H1 (cell line): ENCODE data around the gene POLR2F. TPM values are rescaled to one million over a fixed set of nuclear protein-coding genes. Genes with fewer than 3 reads are reported as not detected.
A peak's percentile ranks its signal among the peaks of the same experiment; 100 is the strongest.

ENCODE experiments used
- CTCF ChIA-PET: fragments of 300-600 bp; sonication (Branson Sonifier 250); formaldehyde crosslinking; loops from one replicate; lab custom pipeline; 2021; ENCODE audit not compliant: partially characterized antibody; lab: Charles Lee
- POLR2A ChIA-PET: fragments of 300-600 bp; sonication (Branson Sonifier 250); formaldehyde crosslinking; loops from one replicate; lab custom pipeline; 2021; ENCODE audit warnings: inconsistent platforms; ENCODE audit not compliant: partially characterized antibody; lab: Charles Lee
- DNase-seq, 2 experiments: peaks; one replicate each; pipeline versions ENCODE4 v3.0.0 to v3.0.0-alpha.2; 2010 to 2022; ENCODE audit warnings: low spot score in 2 of 2, low read depth in 1 of 2, mixed read lengths in 1 of 2
- FAIRE-seq: peaks from 2 replicates; lab custom pipeline; 2011; peaks lifted over from hg19 to GRCh38; lab: Jason Lieb, UNC
- H2AFZ ChIP-seq: 2 replicates; pipeline ENCODE4 v1.8.1; 2012; ENCODE audit warnings: low read length, inconsistent platforms
- H2AK5ac ChIP-seq: 2 replicates; pipeline ENCODE4 v1.6.1; 2013; ENCODE audit warnings: low read depth, low read length
- H2BK120ac ChIP-seq: replicated peaks from 2 replicates; pipeline ENCODE3; 2013; ENCODE audit warnings: low read depth, low read length, inconsistent platforms
- H2BK12ac ChIP-seq: 2 replicates; pipeline ENCODE4 v1.6.1; 2013; ENCODE audit warnings: low read depth, low read length
- H2BK15ac ChIP-seq: 2 replicates; pipeline ENCODE4 v1.6.1; 2013; ENCODE audit warnings: low read length
- H2BK20ac ChIP-seq: 2 replicates; pipeline ENCODE4 v1.6.1; 2013; ENCODE audit warnings: low read length
- H2BK5ac ChIP-seq: 2 replicates; pipeline ENCODE4 v1.6.1; 2013; ENCODE audit warnings: low read depth, low read length
- H3K14ac ChIP-seq: 2 replicates; pipeline ENCODE4 v1.6.1; 2013; ENCODE audit warnings: inconsistent platforms; ENCODE audit not compliant: insufficient read length
- H3K18ac ChIP-seq: 2 replicates; pipeline ENCODE4 v1.6.1; 2013; ENCODE audit warnings: low read length; ENCODE audit errors: extremely low read depth
- H3K23ac ChIP-seq: 2 replicates; pipeline ENCODE4 v1.6.1; 2013; ENCODE audit warnings: inconsistent platforms; ENCODE audit not compliant: insufficient read length
- H3K23me2 ChIP-seq: 2 replicates; pipeline ENCODE4 v1.6.1; 2013; ENCODE audit warnings: low read depth, low read length
- H3K27ac ChIP-seq: 2 replicates; pipeline ENCODE4 v1.6.1; 2011; ENCODE audit warnings: low read depth, low read length, inconsistent platforms
- H3K27me3 ChIP-seq, 4 experiments: replicated peaks in 1 of 4; 1 replicate in 1 of 4; 2 replicates in 3 of 4; pipeline versions ENCODE4 v1.6.1 to v1.8.1; 2011 to 2013; ENCODE audit warnings: low read length in 3 of 4, mild to moderate bottlenecking in 3 of 4, inconsistent platforms in 2 of 4, mixed read lengths in 2 of 4, moderate library complexity in 1 of 4; ENCODE audit not compliant: control insufficient read depth in 3 of 4, insufficient read depth in 3 of 4; ENCODE audit errors: extremely low read depth in 1 of 4
- H3K36me3 ChIP-seq, 4 experiments: 2 replicates each; pipeline versions ENCODE4 v1.6.1 to v1.8.1; 2011 to 2013; ENCODE audit warnings: mild to moderate bottlenecking in 4 of 4, low read length in 3 of 4, moderate library complexity in 2 of 4, control low read depth in 1 of 4, inconsistent platforms in 1 of 4; ENCODE audit not compliant: insufficient read depth in 4 of 4, control insufficient read depth in 2 of 4
- H3K4ac ChIP-seq: replicated peaks from 2 replicates; pipeline ENCODE3; 2013; ENCODE audit warnings: low read length, low read depth, mixed read lengths, inconsistent platforms; ENCODE audit not compliant: insufficient read length
- H3K4me1 ChIP-seq, 4 experiments: replicated peaks in 1 of 4; 1 replicate in 1 of 4; 2 replicates in 3 of 4; pipeline versions ENCODE4 v1.6.1 to v1.8.1; 2011 to 2013; ENCODE audit warnings: low read length in 3 of 4, inconsistent platforms in 2 of 4, mixed read lengths in 1 of 4; ENCODE audit not compliant: insufficient read depth in 4 of 4, control insufficient read depth in 3 of 4
- H3K4me2 ChIP-seq, 2 experiments: 2 replicates each; pipeline versions ENCODE4 v1.6.1 to v1.8.1; 2011 to 2013; ENCODE audit warnings: low read depth in 2 of 2, low read length in 2 of 2, control low read depth in 1 of 2, inconsistent platforms in 1 of 2, mild to moderate bottlenecking in 1 of 2; ENCODE audit not compliant: insufficient read depth in 1 of 2
- H3K4me3 ChIP-seq, 4 experiments: fragments of 200-600, 300-600 bp in 1 of 4; sonication (generic), shearing (Covaris generic), sonication (Bioruptor Twin) in 1 of 4; 2 replicates each; pipeline versions ENCODE4 v1.5.1 to v1.8.1; 2011 to 2016; ENCODE audit warnings: low read length in 4 of 4, low read depth in 3 of 4, control low read depth in 2 of 4, inconsistent platforms in 2 of 4, mild to moderate bottlenecking in 2 of 4, mixed read lengths in 1 of 4, moderate library complexity in 1 of 4; ENCODE audit not compliant: insufficient read depth in 2 of 4; ENCODE audit errors: extremely low read depth in 1 of 4
- H3K56ac ChIP-seq: replicated peaks from 2 replicates; pipeline ENCODE3; 2013; ENCODE audit warnings: low read depth, mild to moderate bottlenecking, mixed read lengths, low read length, inconsistent platforms; ENCODE audit not compliant: insufficient read length
- H3K79me1 ChIP-seq: 2 replicates; pipeline ENCODE4 v1.6.1; 2013; ENCODE audit warnings: low read depth, low read length, control low read depth
- H3K79me2 ChIP-seq, 2 experiments: 2 replicates each; pipeline versions ENCODE4 v1.6.1 to v1.8.1; 2012 to 2013; ENCODE audit warnings: low read length in 2 of 2, mild to moderate bottlenecking in 2 of 2, inconsistent platforms in 1 of 2; ENCODE audit not compliant: insufficient read depth in 2 of 2, control insufficient read depth in 1 of 2
- H3K9ac ChIP-seq, 4 experiments: replicated peaks in 1 of 4; 1 replicate in 1 of 4; 2 replicates in 3 of 4; pipeline versions ENCODE4 v1.6.1 to v1.8.1; 2011 to 2013; ENCODE audit warnings: low read depth in 3 of 4, low read length in 3 of 4, control low read depth in 2 of 4, mild to moderate bottlenecking in 2 of 4, moderate library complexity in 2 of 4, inconsistent platforms in 1 of 4; ENCODE audit errors: extremely low read depth in 1 of 4
- H3K9me3 ChIP-seq, 2 experiments: 2 replicates each; pipeline versions ENCODE4 v1.6.1 to v1.8.1; 2012 to 2013; ENCODE audit warnings: mild to moderate bottlenecking in 2 of 2, moderate library complexity in 2 of 2, control low read depth in 1 of 2, inconsistent platforms in 1 of 2, low read depth in 1 of 2, low read length in 1 of 2, mixed read lengths in 1 of 2; ENCODE audit not compliant: insufficient read depth in 2 of 2
- H4K20me1 ChIP-seq, 2 experiments: replicated peaks in 1 of 2; 2 replicates each; pipeline versions ENCODE3 to v1.8.1; 2011 to 2013; ENCODE audit warnings: inconsistent platforms in 2 of 2, low read length in 2 of 2, mild to moderate bottlenecking in 1 of 2; ENCODE audit not compliant: insufficient read depth in 2 of 2, control insufficient read depth in 1 of 2
- H4K5ac ChIP-seq: 2 replicates; pipeline ENCODE4 v1.6.1; 2013; ENCODE audit warnings: low read length, low read depth, mixed read lengths, inconsistent platforms; ENCODE audit not compliant: insufficient read length
- H4K8ac ChIP-seq: 2 replicates; pipeline ENCODE4 v1.8.0; 2013; ENCODE audit warnings: mild to moderate bottlenecking, moderate library complexity, low read length, inconsistent platforms; ENCODE audit not compliant: insufficient read depth; ENCODE audit errors: extremely low read depth
- H4K91ac ChIP-seq: replicated peaks from 2 replicates; pipeline ENCODE3; 2013; ENCODE audit warnings: low read length, mixed read lengths, inconsistent platforms; ENCODE audit not compliant: insufficient read length
- ASH2L ChIP-seq: fragments of 200-600, 300-600 bp; sonication (generic); IDR thresholded peaks from one replicate; pipeline ENCODE4 v1.7.1; 2017; ENCODE audit warnings: low read length
- BACH1 ChIP-seq: IDR thresholded peaks from 2 replicates; pipeline ENCODE4 v1.6.1; 2012; ENCODE audit warnings: low read length, improper control_type of control experiment
- CBX5 ChIP-seq: fragments of 300-800, 300-1000 bp; sonication (generic); IDR thresholded peaks from 2 replicates; pipeline ENCODE4 v1.7.1; 2016; ENCODE audit warnings: antibody characterized with exemption, low read length, low read depth
- CEBPB ChIP-seq: IDR thresholded peaks from 2 replicates; pipeline ENCODE4 v1.6.1; 2012; ENCODE audit warnings: low read depth, low read length
- CTBP2 ChIP-seq: IDR thresholded peaks from 2 replicates; pipeline ENCODE4 v1.7.0; 2011; ENCODE audit warnings: borderline replicate concordance, mild to moderate bottlenecking, moderate library complexity, mixed read lengths, low read length; ENCODE audit not compliant: insufficient read depth, insufficient read length
- JUN ChIP-seq: IDR thresholded peaks from 2 replicates; pipeline ENCODE4 v1.6.1; 2011; ENCODE audit warnings: low read depth, mild to moderate bottlenecking, improper control_type of control experiment, low read length
- MAX ChIP-seq: IDR thresholded peaks from 2 replicates; pipeline ENCODE4 v1.6.1; 2012; ENCODE audit warnings: inconsistent platforms
- RBBP5 ChIP-seq: IDR thresholded peaks from 2 replicates; pipeline ENCODE4 v1.7.1; 2012; ENCODE audit warnings: low read depth, mild to moderate bottlenecking, inconsistent platforms, low read length, moderate library complexity, borderline replicate concordance
- SP4 ChIP-seq: IDR thresholded peaks from 2 replicates; pipeline ENCODE4 v1.6.1; 2012; ENCODE audit warnings: low read length, inconsistent platforms
- SRF ChIP-seq: IDR thresholded peaks from 2 replicates; pipeline ENCODE4 v1.6.1; 2011; ENCODE audit warnings: mild to moderate bottlenecking, low read depth, low read length, moderate library complexity
- TEAD4 ChIP-seq: IDR thresholded peaks from 2 replicates; pipeline ENCODE4 v1.6.1; 2012; ENCODE audit warnings: low read depth, low read length, inconsistent platforms, mixed read lengths
- WGBS, 2 experiments: shearing (Covaris generic) in 1 of 2; methylation state at CpG; one replicate each; pipeline versions ENCODE4 v1.1.6 to v1.1.7; 2013 to 2015; ENCODE audit warnings: low lambda C conversion rate in 2 of 2, mixed read lengths in 2 of 2, inconsistent platforms in 1 of 2, low coverage in 1 of 2, missing lambda C conversion rate in 1 of 2; ENCODE audit not compliant: insufficient replicate concordance in 2 of 2, insufficient coverage in 1 of 2, insufficient read length in 1 of 2; ENCODE audit errors: extremely low coverage in 1 of 2, missing lambda C conversion rate in 1 of 2; 5-methylcytosine and 5-hydroxymethylcytosine counted together
- polyA plus RNA-seq, 7 experiments: library from polyadenylated mRNA; depleted of rRNA in 3 of 7; stranded (reverse) in 5 of 7; unstranded in 2 of 7; fragments of >200 nt in 5 of 7; fragments of 200-250 nt in 2 of 7; gene quantifications; 1 replicate in 5 of 7; 2 replicates in 1 of 7; 4 replicates in 1 of 7; pipeline versions ENCODE4 v1.2.1 to v1.2.3, GENCODE V29; 2011 to 2013; ENCODE audit warnings: missing spikeins in 2 of 7, mixed read lengths in 2 of 7
- total RNA-seq: library from RNA; stranded (reverse); fragmentation: NEBNext Ultra II Directional; extraction: Animal tissue kit (Norgen Biotek cat#: 25700); gene quantifications from 2 replicates; pipeline ENCODE4 v1.2.1, GENCODE V29; 2021

Gene POLR2F
- total and polyA plus RNA-seq, 2 of the 8 experiments (the other 6 are each of a cell fraction or from before 2014, with no cell fraction given), result 150 to 176 TPM

DNA sequence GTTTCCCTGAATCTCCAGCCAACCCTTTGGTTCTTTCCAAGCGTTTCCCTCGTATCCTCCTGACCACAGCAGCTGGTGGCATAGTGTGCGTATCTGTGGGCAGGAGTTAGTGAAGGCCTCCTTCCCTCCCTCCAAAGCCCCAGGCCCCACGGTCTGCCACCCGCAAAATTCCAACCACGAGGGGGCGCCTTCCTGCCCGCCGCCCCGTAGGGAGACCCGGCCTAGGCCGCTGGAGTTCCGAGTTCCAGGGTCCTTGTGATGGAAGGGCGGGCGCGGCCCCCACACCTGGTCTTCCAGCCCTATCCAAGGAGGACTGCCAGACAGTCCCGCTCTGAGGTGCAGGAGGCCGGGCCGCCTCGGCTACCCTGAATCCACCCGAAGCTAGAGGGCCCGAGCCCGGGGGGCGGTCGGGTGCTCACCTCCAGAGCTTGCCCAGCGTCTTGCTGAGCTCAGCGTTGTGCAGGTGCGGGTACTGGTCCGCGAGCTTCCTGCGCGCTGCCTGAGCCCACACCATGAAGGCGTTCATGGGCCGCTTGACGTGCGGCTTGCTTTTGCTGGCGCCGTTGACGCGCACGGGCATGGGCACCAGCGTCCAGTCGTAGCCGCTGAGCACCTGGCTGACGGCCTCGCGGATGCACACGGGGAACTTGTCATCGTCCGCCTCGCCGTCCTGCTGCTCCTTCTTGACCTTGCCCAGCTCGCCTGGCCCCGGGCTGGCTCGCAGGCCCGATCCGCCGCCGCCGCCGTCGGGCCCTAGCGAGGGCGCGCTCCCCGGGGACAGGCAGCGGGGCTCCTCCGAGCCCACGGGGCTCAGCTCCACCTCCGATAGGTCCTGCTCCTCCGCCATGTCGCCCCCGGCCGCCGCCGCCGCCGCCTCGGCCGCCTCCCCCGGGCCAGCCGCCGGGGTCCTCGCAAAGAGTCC is 29.7 kb downstream of the POLR2F start:
- Histone ChIP-seq H3K4me1 (peaks cover 0 to 30% (median 14%) of the 10 kb centered on the region in 4 experiments; a peak in 6 of 7 replicates), H4K91ac (no peak overlapping the region), H3K79me2 (no peaks in the 10 kb centered on the region), H2BK120ac (no peak overlapping the region), H3K18ac (peak overlapping the region; percentile 71), H3K4me3 (peak overlapping the region; percentile 24 to 55 (median 40)), H2BK15ac (no peak overlapping the region; the same call in 1 of the 2 replicates), H3K14ac (no peak overlapping the region), H3K79me1 (no peaks in the 10 kb centered on the region), H2BK20ac (no peak overlapping the region), H3K4ac (no peak overlapping the region), H2BK5ac (peak overlapping the region; percentile 78; the same call in 1 of the 2 replicates), H2AFZ (no peak overlapping the region), H3K27ac (no peak overlapping the region), H2AK5ac (no peak overlapping the region), H3K23ac (no peak overlapping the region), H3K4me2 (peak overlapping the region; percentile 83 to 88), H3K27me3 (peaks cover 0 to 19% (median 12%) of the 10 kb centered on the region in 4 experiments; a peak in 5 of 7 replicates), H2BK12ac (peak overlapping the region; percentile 92; the same call in 1 of the 2 replicates), H3K9ac (no peak overlapping the region; a peak in 1 of 7 replicates), H3K36me3 (no peaks in the 10 kb centered on the region; a peak in 1 of 8 replicates), H3K9me3 (no peaks in the 10 kb centered on the region), H3K56ac (no peak overlapping the region), H4K20me1 (peaks cover 2 to 4% of the 10 kb centered on the region in 2 experiments), H3K23me2 (peaks cover 13% of the 10 kb centered on the region; the same call in 1 of the 2 replicates), H4K5ac (no peak overlapping the region), H4K8ac (no peak overlapping the region; the same call in 1 of the 2 replicates)
- POLR2A ChIA-PET, result interaction anchor here (0.9 to 4.8 kb wide), 4 partner anchors 9 to 178 kb away, joined by 3 to 26 read pairs (median 6); a partner anchor contains a TSS
- DNase-seq (peak in 1 of 2 experiments; percentile 96), FAIRE-seq (no peak)
- CTCF ChIA-PET, result interaction anchor here (0.6 to 3.9 kb wide), 19 partner anchors 11 to 1918 kb away, joined by 3 to 20 read pairs (median 4); partner anchors contain the start of genes C22orf23 and POLR2F
- 8% methylated on average over 59 of the region's 84 CpGs; no CpG with 5 or more reads in 1 of the 2 experiments for WGBS, 2 experiments
- TF ChIP-seq TEAD4, result peak; percentile 99
- TF ChIP-seq ASH2L, result peak; percentile 67
- peak; percentile 63 for TF ChIP-seq MAX
- TF ChIP-seq CBX5, result no peak
- peak; percentile 5 for TF ChIP-seq CTBP2
- TF ChIP-seq RBBP5, result peak; percentile 72; the same call in 1 of the 2 replicates
- TF ChIP-seq SRF, result no peak
- no peak for TF ChIP-seq CEBPB
- TF ChIP-seq BACH1, result peak; percentile 45; the same call in 1 of the 2 replicates
- no peak; the same call in 1 of the 2 replicates for TF ChIP-seq SP4
- no peak for TF ChIP-seq JUN
